ENCODE results near the gene KCTD2. TPM values are rescaled to one million over a fixed set of nuclear protein-coding genes. Genes with fewer than 3 reads are reported as not detected.
A peak's percentile ranks its signal among the peaks of the same experiment; 100 is the strongest.
"Not testable (repeated sequence)": the region's sequence is repeated elsewhere in the genome, so short reads cannot be mapped to it uniquely, and the experiment has no call there.

Gene KCTD2
- total RNA-seq, 1 donor from 2014 or later, result 19.5 TPM

- TF ChIP-seq CTCF (IDR thresholded peaks at IDR 0.05), result no peak
- peaks cover 37% of the 10 kb centered on the region for H3K4me1 Mint-ChIP-seq
- CTCF ChIA-PET, result no interaction called here
- H3K27me3 Mint-ChIP-seq, result no peaks in the 10 kb centered on the region
- H3K9me3 Mint-ChIP-seq, result no peaks in the 10 kb centered on the region
- ATAC-seq (ENCODE audit: low read depth), result no peak
- H3K36me3 Mint-ChIP-seq (ENCODE audit: low read depth), result peaks cover 40% of the 10 kb centered on the region
- POLR2A ChIA-PET, result no interaction called here
- H3K27ac Mint-ChIP-seq, result peak overlapping the region; percentile 12
- peak overlapping the region; percentile 44 for H3K4me3 Mint-ChIP-seq
- intact Hi-C loops (cut with micrococcal nuclease), result no loop called here
- no peak for DNase-seq
Observed at GRCh38 chr17:75044716-75045115, 2.3 kb upstream of the KCTD2 start.

DNA sequence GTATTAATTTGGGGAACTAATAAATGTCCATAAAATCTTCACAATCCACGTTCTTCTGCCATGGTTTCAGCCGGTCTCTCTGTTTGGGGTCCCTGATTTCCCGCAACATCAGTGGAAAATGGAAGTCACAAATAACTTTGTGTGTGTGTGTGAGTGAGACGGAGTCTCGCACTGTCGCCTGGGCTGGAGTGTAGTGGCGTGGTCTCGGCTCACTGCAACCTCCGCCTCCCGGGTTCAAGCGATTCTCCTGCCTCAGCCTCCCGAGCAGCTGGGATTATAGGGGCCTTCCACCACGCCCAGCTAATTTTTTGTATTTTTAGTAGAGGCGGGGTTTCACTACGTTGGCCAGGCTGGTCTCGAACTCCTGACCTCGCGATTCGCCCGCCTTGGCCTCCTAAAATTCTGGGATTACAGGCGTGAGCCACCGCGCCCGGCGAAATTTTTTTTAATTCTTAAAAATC is 1.0 kb upstream of the KCTD2 start:
- H3K4me1 Mint-ChIP-seq, result peaks cover 37% of the 10 kb centered on the region

DNA sequence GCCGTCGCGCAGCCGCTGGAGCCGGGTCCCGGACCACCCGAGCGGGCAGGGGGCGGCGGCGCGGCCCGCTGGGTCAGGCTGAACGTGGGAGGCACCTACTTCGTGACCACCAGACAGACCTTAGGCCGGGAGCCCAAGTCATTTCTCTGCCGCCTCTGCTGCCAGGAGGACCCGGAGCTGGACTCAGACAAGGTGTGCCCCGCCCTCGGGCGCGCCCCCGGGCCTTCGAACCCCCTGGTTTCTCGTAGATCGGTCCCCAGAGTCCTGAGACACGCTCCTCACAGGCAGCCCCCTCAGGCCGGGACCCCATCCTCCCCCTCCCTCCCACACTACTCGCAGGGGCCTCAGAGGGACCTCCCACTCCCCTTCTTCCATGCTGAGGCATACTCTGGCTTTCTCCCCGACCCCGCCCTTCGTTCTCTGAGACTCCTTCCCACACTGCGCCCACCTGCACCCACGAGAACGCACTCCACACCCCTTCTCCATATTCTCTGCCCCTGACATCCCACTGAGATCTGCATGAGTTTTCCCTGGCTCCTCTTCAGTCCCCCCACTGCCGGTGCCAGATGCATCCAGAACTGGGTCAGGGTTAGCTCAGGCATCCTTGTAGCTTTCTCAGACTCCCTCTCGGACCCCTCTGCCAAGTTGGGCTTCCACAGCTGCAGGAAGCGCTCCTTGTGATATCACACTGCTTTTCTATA is 523 bp downstream of the KCTD2 start:
- intact Hi-C loops (cut with micrococcal nuclease), result loop anchor here (1.0 to 2.0 kb wide), 9 partner anchors 13 to 213 kb away; partner anchors contain the start of genes CDR2L, FDXR, GGA3 and MRPL58
- TF ChIP-seq CTCF (IDR thresholded peaks at IDR 0.05), result no peak
- ATAC-seq (ENCODE audit: low read depth), result peak; percentile 1

More for the DNA sequence above, 1.0 kb upstream of the KCTD2 start:
- Mint-ChIP-seq H3K27ac (peak overlapping the region; percentile 86), H3K4me3 (peak overlapping the region; percentile 97), H3K36me3 (ENCODE audit: low read depth) (peaks cover 33% of the 10 kb centered on the region)
- DNase-seq; ATAC-seq (ENCODE audit: low read depth); H3K27me3 Mint-ChIP-seq; H3K9me3 Mint-ChIP-seq: not testable (repeated sequence)
- POLR2A ChIA-PET, result interaction anchor here (1.0 to 3.9 kb wide), 8 partner anchors 11 to 160 kb away, joined by 3 to 31 read pairs (median 4); partner anchors contain the start of genes ARMC7, MRPL58, NUP85 and SLC16A5
- intact Hi-C loops (cut with micrococcal nuclease), result loop anchor here (1.0 to 2.0 kb wide), 7 partner anchors 33 to 215 kb away; partner anchors contain the start of genes ARMC7, CDR2L, FDXR and GGA3
- CTCF ChIA-PET, result interaction anchor here (1.2 to 1.7 kb wide), 3 partner anchors 34 to 84 kb away, joined by 4 to 7 read pairs (median 4); partner anchors contain the start of gene MRPL58

GRCh38 chr17:75048249-75048878 is 1.3 kb downstream of the KCTD2 start:
- ChIA-PET POLR2A (interaction anchor here (1.2 to 3.9 kb wide), 5 partner anchors 13 to 175 kb away, joined by 4 to 31 read pairs (median 4); partner anchors contain the start of genes FDXR, MRPL58 and NUP85), CTCF (interaction anchor here (0.5 to 3.0 kb wide), 3 partner anchors 11 to 592 kb away, joined by 3 to 12 read pairs (median 4); no protein-coding TSS in a partner anchor)
- Mint-ChIP-seq H3K4me1 (peaks cover 37% of the 10 kb centered on the region), H3K4me3 (peak overlapping the region; percentile 88), H3K9me3 (no peaks in the 10 kb centered on the region), H3K27me3 (no peaks in the 10 kb centered on the region), H3K27ac (peak overlapping the region; percentile 78), H3K36me3 (ENCODE audit: low read depth) (peaks cover 36% of the 10 kb centered on the region)
- TF ChIP-seq CTCF (IDR thresholded peaks at IDR 0.05), result no peak
- DNase-seq (no peak), ATAC-seq (ENCODE audit: low read depth) (no peak)
- intact Hi-C loops (cut with micrococcal nuclease), result no loop called here

More for the DNA sequence above, 523 bp downstream of the KCTD2 start:
- H3K27ac Mint-ChIP-seq, result peak overlapping the region; percentile 78
- DNase-seq, result no peak
- peak overlapping the region; percentile 88 for H3K4me3 Mint-ChIP-seq
- H3K27me3 Mint-ChIP-seq, result no peaks in the 10 kb centered on the region
- POLR2A ChIA-PET, result interaction anchor here (0.6 to 3.9 kb wide), 6 partner anchors 10 to 174 kb away, joined by 3 to 31 read pairs (median 8); partner anchors contain the start of genes ARMC7, FDXR and MRPL58
- H3K36me3 Mint-ChIP-seq (ENCODE audit: low read depth), result peaks cover 29% of the 10 kb centered on the region
- H3K9me3 Mint-ChIP-seq, result no peaks in the 10 kb centered on the region
- peaks cover 37% of the 10 kb centered on the region for H3K4me1 Mint-ChIP-seq
- CTCF ChIA-PET, result interaction anchor here (1.1 to 1.7 kb wide), 5 partner anchors 13 to 154 kb away, joined by 3 to 7 read pairs (median 3); partner anchors contain the start of genes MRPL58 and NT5C

DNA sequence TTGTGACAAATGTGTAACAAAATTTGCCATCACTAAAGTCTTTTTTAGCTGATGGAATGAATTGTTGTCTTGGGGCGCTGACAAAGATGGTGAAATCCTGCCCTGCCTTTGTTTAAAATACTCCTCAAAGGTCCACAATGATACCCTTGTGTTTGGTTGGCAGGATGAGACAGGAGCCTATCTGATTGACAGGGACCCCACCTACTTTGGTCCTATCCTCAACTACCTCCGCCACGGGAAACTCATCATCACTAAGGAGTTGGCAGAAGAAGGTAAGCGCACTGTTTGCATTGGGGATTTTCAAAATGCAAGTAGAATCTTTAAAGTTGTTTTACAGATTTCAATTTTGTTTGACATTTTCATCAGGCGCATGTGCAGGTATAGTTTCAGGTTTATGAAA is 2.0 kb downstream of the KCTD2 start:
- H3K4me1 Mint-ChIP-seq, result peaks cover 33% of the 10 kb centered on the region
- no peak overlapping the region for H3K27ac Mint-ChIP-seq
- TF ChIP-seq CTCF (IDR thresholded peaks at IDR 0.05), result no peak
- intact Hi-C loops (cut with micrococcal nuclease), result no loop called here
- H3K9me3 Mint-ChIP-seq, result no peaks in the 10 kb centered on the region
- H3K36me3 Mint-ChIP-seq (ENCODE audit: low read depth), result peaks cover 42% of the 10 kb centered on the region
- ChIA-PET POLR2A (interaction anchor here (1.2 to 3.9 kb wide), 4 partner anchors 14 to 156 kb away, joined by 4 to 31 read pairs (median 12); partner anchors contain the start of genes MRPL58 and NUP85), CTCF (interaction anchor here (0.6 to 3.0 kb wide), 2 partner anchors 65 to 87 kb away, joined by 3 to 12 read pairs; no protein-coding TSS in a partner anchor)
- ATAC-seq (ENCODE audit: low read depth) (no peak), DNase-seq (no peak)
- H3K4me3 Mint-ChIP-seq, result no peak overlapping the region
- H3K27me3 Mint-ChIP-seq, result no peaks in the 10 kb centered on the region

All from activated B cell treated with CpG ODN at 0.5 μM for 24 hours (primary cell).